Superior temporal gyrus (tissue), 1 donor: ENCODE results near the gene WIPF3.

ENCODE experiments used
- DNase-seq: peaks from one replicate; pipeline ENCODE4 v3.0.0-alpha.2; 2016; ENCODE audit errors: extremely low spot score

Gene WIPF3

GRCh38 chr7:29806208-29806994, at the start of gene WIPF3:
Gene WIPF3 (plus strand): TSS chr7:29806508. CDS start chr7:29834725, 28,217 bp downstream.
- DNase-seq = no peak

GRCh38 chr7:29763266-29763665, 43.0 kb upstream of the WIPF3 start:
- DNase-seq = no peak

GRCh38 chr7:29764227-29764626, 42.1 kb upstream of the WIPF3 start:
- DNase-seq = no peak

GRCh38 chr7:29765490-29765889, 40.8 kb upstream of the WIPF3 start:
- DNase-seq = no peak

GRCh38 chr7:29770371-29770770, 35.9 kb upstream of the WIPF3 start:
- no peak for DNase-seq

- DNase-seq = no peak
These were observed 35.1 kb upstream of the WIPF3 start for GRCh38 chr7:29771081-29771816.

- DNase-seq = no peak
These were observed 27.3 kb upstream of the WIPF3 start for GRCh38 chr7:29779017-29779416.

GRCh38 chr7:29780346-29780745, 26.0 kb upstream of the WIPF3 start:
- no peak for DNase-seq

GRCh38 chr7:29783671-29784070, 22.6 kb upstream of the WIPF3 start:
- DNase-seq = no peak

GRCh38 chr7:29793507-29793906, 12.8 kb upstream of the WIPF3 start:
- no peak for DNase-seq

GRCh38 chr7:29794959-29795629, 11.2 kb upstream of the WIPF3 start:
- no peak for DNase-seq

- no peak for DNase-seq
These were observed 10.4 kb upstream of the WIPF3 start for GRCh38 chr7:29795696-29796580.

- no peak for DNase-seq
These were observed 9.0 kb upstream of the WIPF3 start for GRCh38 chr7:29797112-29797944.

- no peak for DNase-seq
These were observed 7.9 kb upstream of the WIPF3 start for GRCh38 chr7:29798422-29798821.

GRCh38 chr7:29801929-29802328, 4.4 kb upstream of the WIPF3 start:
- DNase-seq = no peak

- no peak for DNase-seq
These were observed 1.3 kb upstream of the WIPF3 start for GRCh38 chr7:29805031-29805430.

GRCh38 chr7:29805886-29806207, 461 bp upstream of the WIPF3 start:
- DNase-seq = no peak

GRCh38 chr7:29806995-29807841, 910 bp downstream of the WIPF3 start:
- DNase-seq = no peak

GRCh38 chr7:29808075-29808801, 1.9 kb downstream of the WIPF3 start:
- DNase-seq = peak; percentile 29
